Right renal pelvis (tissue), 4 donors: Measurements from ENCODE around the gene SYPL1. TPM values are rescaled to one million over a fixed set of nuclear protein-coding genes. Genes with fewer than 3 reads are reported as not detected.

ENCODE experiments used
- DNase-seq, 4 donors: peaks; one replicate each; pipeline ENCODE4 v3.0.0-alpha.2; 2013; ENCODE audit warnings: low read depth in 4 of 4, low spot score in 3 of 4, missing footprints in 1 of 4
- polyA plus RNA-seq, 4 donors: library from polyadenylated mRNA; unstranded; fragments of 120-200 nt; gene quantifications; one replicate each; pipeline ENCODE4 v1.2.1, GENCODE V29; 2013; ENCODE audit not compliant: insufficient read length in 4 of 4

The SYPL1 gene
- polyA plus RNA-seq, 4 donors: 137 to 166 (median 161) TPM

- no peak for DNase-seq
These were observed 13.2 kb downstream of the SYPL1 start for GRCh38 chr7:106098889-106099288.

- DNase-seq: no peak
These were observed 16.5 kb downstream of the SYPL1 start for GRCh38 chr7:106095634-106096033.

GRCh38 chr7:106094780-106095179 is 17.3 kb downstream of the SYPL1 start:
- no peak for DNase-seq

GRCh38 chr7:106092204-106092603 is 19.9 kb downstream of the SYPL1 start:
- no peak for DNase-seq

GRCh38 chr7:106089647-106090046 is 22.5 kb downstream of the SYPL1 start:
- DNase-seq: no peak

GRCh38 chr7:106088014-106088413 is 24.1 kb downstream of the SYPL1 start:
- DNase-seq: no peak

- DNase-seq: no peak
These were observed 26.1 kb downstream of the SYPL1 start for GRCh38 chr7:106086062-106086461.

GRCh38 chr7:106085015-106085414 is 27.1 kb downstream of the SYPL1 start:
- DNase-seq: no peak

GRCh38 chr7:106083717-106084116 is 28.4 kb downstream of the SYPL1 start:
- DNase-seq: no peak

- no peak for DNase-seq
These were observed 29.8 kb downstream of the SYPL1 start for GRCh38 chr7:106082087-106082854.

GRCh38 chr7:106080300-106080987 is 31.7 kb downstream of the SYPL1 start:
- DNase-seq: no peak

- DNase-seq: no peak
These were observed 35.6 kb downstream of the SYPL1 start for GRCh38 chr7:106076537-106076936.

- DNase-seq: no peak
These were observed 36.2 kb downstream of the SYPL1 start for GRCh38 chr7:106075937-106076336.

- no peak for DNase-seq
These were observed 37.9 kb downstream of the SYPL1 start for GRCh38 chr7:106074257-106074656.

GRCh38 chr7:106073701-106074100 is 38.4 kb downstream of the SYPL1 start:
- DNase-seq: no peak

GRCh38 chr7:106072715-106073091 is 39.4 kb downstream of the SYPL1 start:
- DNase-seq: no peak

GRCh38 chr7:106071999-106072714 is 40.0 kb downstream of the SYPL1 start:
- no peak for DNase-seq

GRCh38 chr7:106071356-106071998 is 40.6 kb downstream of the SYPL1 start:
- DNase-seq: no peak

- DNase-seq: no peak
These were observed 41.4 kb downstream of the SYPL1 start for GRCh38 chr7:106070567-106071254.

GRCh38 chr7:106070201-106070551 is 41.9 kb downstream of the SYPL1 start:
- DNase-seq: no peak
